Measurements from ENCODE around the gene PFDN1. TPM values are rescaled to one million over a fixed set of nuclear protein-coding genes. Genes with fewer than 3 reads are reported as not detected.

PFDN1 gene
- total RNA-seq, 1 experiment from 2014 or later: 71.9 TPM

DNA sequence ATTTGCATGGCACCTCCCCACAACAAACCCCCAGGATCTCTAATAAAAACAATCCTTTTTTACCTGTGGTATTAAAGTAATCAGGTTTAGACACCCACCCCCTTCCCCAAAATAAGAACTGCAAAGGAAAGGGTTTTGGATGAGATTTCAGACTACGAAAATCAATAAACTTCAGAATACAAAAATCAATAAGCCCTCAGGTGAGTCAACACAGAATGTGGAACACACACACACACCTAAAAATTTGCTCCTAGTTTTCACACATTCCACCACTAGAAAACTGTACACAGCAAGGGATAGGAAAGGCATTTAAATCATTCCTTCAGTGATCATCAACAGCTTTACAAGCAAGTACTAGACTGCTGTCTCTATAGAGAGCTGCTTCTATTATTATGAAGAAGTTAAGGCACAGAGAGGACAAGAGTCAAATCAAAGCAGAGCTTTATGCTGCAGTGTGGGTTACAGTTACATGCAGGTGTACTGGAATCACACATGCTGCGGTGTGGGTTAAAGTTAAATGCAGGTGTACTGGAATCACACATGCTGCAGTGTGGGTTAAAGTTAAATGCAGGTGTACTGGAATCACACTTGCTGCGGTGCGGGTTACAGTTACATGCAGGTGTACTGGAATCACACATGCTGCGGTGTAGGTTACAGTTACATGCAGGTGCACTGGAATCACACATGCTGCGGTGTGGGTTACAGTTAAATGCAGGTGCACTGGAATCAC lies 36.3 kb downstream of the PFDN1 start:
- TF ChIP-seq, protein P1, sequence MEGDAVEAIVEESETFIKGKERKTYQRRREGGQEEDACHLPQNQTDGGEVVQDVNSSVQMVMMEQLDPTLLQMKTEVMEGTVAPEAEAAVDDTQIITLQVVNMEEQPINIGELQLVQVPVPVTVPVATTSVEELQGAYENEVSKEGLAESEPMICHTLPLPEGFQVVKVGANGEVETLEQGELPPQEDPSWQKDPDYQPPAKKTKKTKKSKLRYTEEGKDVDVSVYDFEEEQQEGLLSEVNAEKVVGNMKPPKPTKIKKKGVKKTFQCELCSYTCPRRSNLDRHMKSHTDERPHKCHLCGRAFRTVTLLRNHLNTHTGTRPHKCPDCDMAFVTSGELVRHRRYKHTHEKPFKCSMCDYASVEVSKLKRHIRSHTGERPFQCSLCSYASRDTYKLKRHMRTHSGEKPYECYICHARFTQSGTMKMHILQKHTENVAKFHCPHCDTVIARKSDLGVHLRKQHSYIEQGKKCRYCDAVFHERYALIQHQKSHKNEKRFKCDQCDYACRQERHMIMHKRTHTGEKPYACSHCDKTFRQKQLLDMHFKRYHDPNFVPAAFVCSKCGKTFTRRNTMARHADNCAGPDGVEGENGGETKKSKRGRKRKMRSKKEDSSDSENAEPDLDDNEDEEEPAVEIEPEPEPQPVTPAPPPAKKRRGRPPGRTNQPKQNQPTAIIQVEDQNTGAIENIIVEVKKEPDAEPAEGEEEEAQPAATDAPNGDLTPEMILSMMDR (IDR thresholded peaks at IDR 0.05; ENCODE audit: unreplicated experiment): no peak

GRCh38 chr5:140265845-140266244 lies 37.1 kb downstream of the PFDN1 start:
- Mint-ChIP-seq H3K9me3 (ENCODE audit: low read depth, unreplicated experiment) (no peaks in the 10 kb centered on the region), H3K4me1 (ENCODE audit: low read depth, unreplicated experiment) (peaks cover 47% of the 10 kb centered on the region), H3K27me3 (ENCODE audit: unreplicated experiment) (no peaks in the 10 kb centered on the region), H3K27ac (ENCODE audit: unreplicated experiment) (peak overlapping the region; percentile 26), H3K36me3 (ENCODE audit: insufficient read depth, unreplicated experiment) (peaks cover 32% of the 10 kb centered on the region), H3K4me3 (ENCODE audit: low read depth, unreplicated experiment) (no peak overlapping the region)
- DNase-seq: no peak
- TF ChIP-seq, protein P1 (IDR thresholded peaks at IDR 0.05; ENCODE audit: unreplicated experiment): no peak
- BruUV-seq (replicated peaks): no TSS peak
- intact Hi-C loops (cut with micrococcal nuclease; ENCODE audit: unreplicated experiment): no loop called here
- CTCF ChIA-PET: interaction anchor here (1.6 kb wide), 1 partner anchor 37 kb away, joined by 4 read pairs; the partner anchor contains the start of gene PFDN1

More for the DNA sequence above, 36.3 kb downstream of the PFDN1 start:
- no peaks in the 10 kb centered on the region for H3K9me3 Mint-ChIP-seq (ENCODE audit: low read depth, unreplicated experiment)
- CTCF ChIA-PET: interaction anchor here (0.7 kb wide), 2 partner anchors 14 to 79 kb away, joined by 3 read pairs; no protein-coding TSS in a partner anchor
- no peaks in the 10 kb centered on the region for H3K27me3 Mint-ChIP-seq (ENCODE audit: unreplicated experiment)
- BruUV-seq (replicated peaks): no TSS peak
- DNase-seq: no peak
- peak overlapping the region; percentile 26 for H3K27ac Mint-ChIP-seq (ENCODE audit: unreplicated experiment)
- peaks cover 39% of the 10 kb centered on the region for H3K4me1 Mint-ChIP-seq (ENCODE audit: low read depth, unreplicated experiment)
- intact Hi-C loops (cut with micrococcal nuclease; ENCODE audit: unreplicated experiment): no loop called here
- peaks cover 25% of the 10 kb centered on the region for H3K36me3 Mint-ChIP-seq (ENCODE audit: insufficient read depth, unreplicated experiment)
- H3K4me3 Mint-ChIP-seq (ENCODE audit: low read depth, unreplicated experiment): no peak overlapping the region

DNA sequence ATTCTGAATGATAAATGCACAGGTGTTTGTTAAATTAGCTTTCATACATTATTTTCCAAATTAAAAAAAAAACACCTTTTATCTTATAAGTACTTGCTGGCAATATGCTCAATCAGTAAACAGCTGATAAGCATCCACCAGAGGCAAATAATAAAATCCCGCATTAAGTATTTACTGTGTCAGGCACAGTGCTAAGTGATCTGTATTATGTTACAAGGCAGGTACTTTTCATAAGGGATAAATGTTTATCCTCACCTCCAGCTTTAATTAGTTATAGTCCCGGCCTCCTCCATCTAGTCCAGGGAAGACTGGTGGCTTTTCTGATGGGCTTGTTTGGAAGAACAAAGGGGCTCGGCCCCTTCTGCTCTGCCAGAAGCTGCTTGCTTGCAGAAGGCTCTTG lies 40.1 kb downstream of the PFDN1 start:
- CTCF ChIA-PET: interaction anchor here (0.7 to 4.4 kb wide), 4 partner anchors 18 to 344 kb away, joined by 3 to 72 read pairs (median 8); partner anchors contain the start of gene HBEGF
- intact Hi-C loops (cut with micrococcal nuclease; ENCODE audit: unreplicated experiment): loop anchor here (5.0 kb wide), 1 partner anchor 34 kb away; no protein-coding TSS in a partner anchor
- peaks cover 40% of the 10 kb centered on the region for H3K4me1 Mint-ChIP-seq (ENCODE audit: low read depth, unreplicated experiment)
- TF ChIP-seq, protein P1 (IDR thresholded peaks at IDR 0.05; ENCODE audit: unreplicated experiment): no peak
- H3K27ac Mint-ChIP-seq (ENCODE audit: unreplicated experiment): no peak overlapping the region
- H3K9me3 Mint-ChIP-seq (ENCODE audit: low read depth, unreplicated experiment): no peaks in the 10 kb centered on the region
- no TSS peak for BruUV-seq (replicated peaks)
- H3K27me3 Mint-ChIP-seq (ENCODE audit: unreplicated experiment): no peaks in the 10 kb centered on the region
- peaks cover 51% of the 10 kb centered on the region for H3K36me3 Mint-ChIP-seq (ENCODE audit: insufficient read depth, unreplicated experiment)
- H3K4me3 Mint-ChIP-seq (ENCODE audit: low read depth, unreplicated experiment): no peak overlapping the region
- no peak for DNase-seq

DNA sequence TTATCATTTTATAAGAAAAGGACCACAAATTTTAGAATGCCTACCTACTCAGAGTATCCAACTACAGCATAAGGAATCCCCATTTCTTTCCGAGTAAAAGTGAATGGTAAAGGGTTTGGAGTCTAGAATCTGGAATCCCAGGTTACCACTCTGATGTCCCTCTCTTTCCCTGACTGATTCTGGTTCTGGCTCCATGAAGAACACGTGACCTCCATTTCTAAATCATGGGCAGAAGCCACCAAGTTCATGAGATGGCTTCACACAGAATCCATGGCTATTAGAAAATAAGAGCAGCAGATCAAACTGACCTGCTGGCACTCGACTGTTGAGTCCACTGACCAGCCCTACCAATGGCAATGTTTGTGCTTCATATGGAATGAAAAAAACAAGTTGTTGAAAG lies 40.7 kb downstream of the PFDN1 start:
- Mint-ChIP-seq H3K9me3 (ENCODE audit: low read depth, unreplicated experiment) (no peaks in the 10 kb centered on the region), H3K27me3 (ENCODE audit: unreplicated experiment) (no peaks in the 10 kb centered on the region), H3K4me1 (ENCODE audit: low read depth, unreplicated experiment) (peaks cover 40% of the 10 kb centered on the region), H3K27ac (ENCODE audit: unreplicated experiment) (peak overlapping the region; percentile 95), H3K36me3 (ENCODE audit: insufficient read depth, unreplicated experiment) (peaks cover 57% of the 10 kb centered on the region), H3K4me3 (ENCODE audit: low read depth, unreplicated experiment) (peak overlapping the region; percentile 46)
- TSS peak; percentile 35 for BruUV-seq (replicated peaks)
- no peak for DNase-seq
- TF ChIP-seq, protein P1 (IDR thresholded peaks at IDR 0.05; ENCODE audit: unreplicated experiment): no peak
- CTCF ChIA-PET: interaction anchor here (0.6 to 4.4 kb wide), 9 partner anchors 18 to 116 kb away, joined by 6 to 72 read pairs (median 9); partner anchors contain the start of gene HBEGF
- intact Hi-C loops (cut with micrococcal nuclease; ENCODE audit: unreplicated experiment): loop anchor here (5.0 kb wide), 1 partner anchor 35 kb away; no protein-coding TSS in a partner anchor

Measured in Calu3 (cell line).